Effector memory CD4-positive, alpha-beta T cell (primary cell): Measurements from ENCODE around the gene PANX2.

Source experiments
- DNase-seq, 3 donors: peaks; one replicate each; pipeline ENCODE4 v3.0.0-alpha.2; 2020
- H3K27ac ChIP-seq: 2 replicates; pipeline ENCODE4 v1.7.0; 2013; ENCODE audit warnings: mild to moderate bottlenecking, low read length, moderate library complexity; ENCODE audit not compliant: insufficient read depth, poor library complexity, severe bottlenecking
- H3K27me3 ChIP-seq: replicated peaks from 2 replicates; pipeline ENCODE4 v1.7.0; 2013; ENCODE audit warnings: mild to moderate bottlenecking, low read length; ENCODE audit not compliant: insufficient read depth, control insufficient read depth, poor library complexity, severe bottlenecking
- H3K36me3 ChIP-seq: 2 replicates; pipeline ENCODE4 v1.7.0; 2013; ENCODE audit warnings: mild to moderate bottlenecking, low read length, moderate library complexity; ENCODE audit not compliant: control insufficient read depth, insufficient read depth
- H3K4me1 ChIP-seq: 2 replicates; pipeline ENCODE4 v1.7.0; 2013; ENCODE audit warnings: low read length, mild to moderate bottlenecking; ENCODE audit not compliant: control insufficient read depth, insufficient read depth, poor library complexity, severe bottlenecking
- H3K4me3 ChIP-seq: 2 replicates; pipeline ENCODE4 v1.7.0; 2013; ENCODE audit warnings: low read length, low read depth, mild to moderate bottlenecking; ENCODE audit not compliant: insufficient read depth, poor library complexity, severe bottlenecking
- H3K9me3 ChIP-seq: 2 replicates; pipeline ENCODE4 v1.7.0; 2013; ENCODE audit warnings: mild to moderate bottlenecking, low read length, moderate library complexity; ENCODE audit not compliant: control insufficient read depth

PANX2 gene

GRCh38 chr22:50171319-50171964, 911 bp downstream of the PANX2 start:
- peaks cover 21% of the 10 kb centered on the region for H3K27me3 ChIP-seq
- H3K9me3 ChIP-seq, result no peaks in the 10 kb centered on the region
- DNase-seq, result no peak
- no peak overlapping the region for H3K27ac ChIP-seq
- H3K4me3 ChIP-seq, result no peak overlapping the region
- no peaks in the 10 kb centered on the region for H3K4me1 ChIP-seq
- no peaks in the 10 kb centered on the region for H3K36me3 ChIP-seq

GRCh38 chr22:50171965-50172421, 1.5 kb downstream of the PANX2 start:
- H3K27me3 ChIP-seq, result peaks cover 21% of the 10 kb centered on the region
- H3K36me3 ChIP-seq, result no peaks in the 10 kb centered on the region
- H3K9me3 ChIP-seq, result no peaks in the 10 kb centered on the region
- H3K4me1 ChIP-seq, result no peaks in the 10 kb centered on the region
- no peak for DNase-seq
- H3K27ac ChIP-seq, result no peak overlapping the region
- no peak overlapping the region for H3K4me3 ChIP-seq

GRCh38 chr22:50173311-50173982, 2.9 kb downstream of the PANX2 start:
- no peaks in the 10 kb centered on the region for H3K9me3 ChIP-seq
- H3K4me3 ChIP-seq, result no peak overlapping the region
- peaks cover 21% of the 10 kb centered on the region for H3K27me3 ChIP-seq

GRCh38 chr22:50173983-50174355, 3.4 kb downstream of the PANX2 start:
- Histone ChIP-seq H3K27me3 (peaks cover 19% of the 10 kb centered on the region), H3K27ac (no peak overlapping the region), H3K9me3 (no peaks in the 10 kb centered on the region), H3K36me3 (no peaks in the 10 kb centered on the region), H3K4me3 (no peak overlapping the region), H3K4me1 (no peaks in the 10 kb centered on the region)
- DNase-seq, result no peak

More at GRCh38 chr22:50173311-50173982, 2.9 kb downstream of the PANX2 start:
- no peak for DNase-seq
- Histone ChIP-seq H3K27ac (no peak overlapping the region), H3K4me1 (no peaks in the 10 kb centered on the region), H3K36me3 (no peaks in the 10 kb centered on the region)

DNA sequence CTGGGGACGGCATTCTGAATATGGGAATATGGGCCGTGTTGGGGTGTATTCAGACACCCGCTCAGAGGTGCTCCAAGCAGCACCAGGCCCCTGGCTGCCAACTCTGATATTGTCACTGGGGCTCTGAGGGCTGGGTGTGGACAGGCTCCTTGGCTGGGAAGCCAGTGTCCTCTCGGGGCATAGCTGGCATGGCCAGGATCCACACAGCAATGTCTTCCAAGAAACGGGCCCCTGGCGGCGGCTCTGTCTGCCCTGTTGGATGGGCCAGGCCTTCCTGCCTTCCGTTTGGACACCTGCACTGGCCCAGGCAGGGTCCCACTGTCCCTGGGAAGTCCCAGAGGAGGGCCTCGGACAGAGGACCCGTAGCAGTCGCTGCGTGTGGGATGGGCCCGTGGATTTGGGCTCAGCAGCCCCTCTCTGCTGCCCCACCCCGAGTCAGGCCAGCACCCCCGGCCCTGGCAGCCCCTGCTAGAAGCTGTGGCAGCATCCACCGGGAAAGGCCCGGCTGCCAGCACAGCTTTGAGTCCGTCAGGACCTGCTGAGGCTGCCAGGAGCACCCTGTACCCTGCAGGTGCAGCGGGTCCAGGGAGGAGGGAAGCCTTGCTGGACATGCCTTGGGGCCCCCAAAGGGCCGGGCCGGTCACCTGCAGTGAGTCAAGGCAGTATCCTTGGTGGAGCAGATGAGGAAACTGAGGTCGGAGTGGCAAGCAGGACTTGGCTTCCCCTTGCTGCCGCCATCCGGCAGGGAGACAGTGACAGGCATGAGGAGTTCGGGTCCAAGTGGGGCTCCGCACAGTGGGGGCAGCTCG, 4.1 kb downstream of the PANX2 start:
- Histone ChIP-seq H3K9me3 (no peaks in the 10 kb centered on the region), H3K4me3 (no peak overlapping the region), H3K27me3 (peaks cover 14% of the 10 kb centered on the region), H3K36me3 (no peaks in the 10 kb centered on the region), H3K4me1 (no peaks in the 10 kb centered on the region), H3K27ac (no peak overlapping the region)
- no peak for DNase-seq

- Histone ChIP-seq H3K27ac (no peak overlapping the region), H3K4me1 (no peaks in the 10 kb centered on the region), H3K36me3 (no peaks in the 10 kb centered on the region), H3K4me3 (no peak overlapping the region), H3K27me3 (peaks cover 14% of the 10 kb centered on the region), H3K9me3 (no peaks in the 10 kb centered on the region)
- no peak for DNase-seq
Measured at GRCh38 chr22:50175191-50175461, 4.6 kb downstream of the PANX2 start.

GRCh38 chr22:50175921-50176849, 5.7 kb downstream of the PANX2 start:
- Histone ChIP-seq H3K36me3 (no peaks in the 10 kb centered on the region), H3K4me1 (no peaks in the 10 kb centered on the region), H3K27ac (no peak overlapping the region), H3K4me3 (no peak overlapping the region), H3K9me3 (no peaks in the 10 kb centered on the region), H3K27me3 (peaks cover 8% of the 10 kb centered on the region)
- DNase-seq, result no peak

GRCh38 chr22:50176850-50177536, 6.5 kb downstream of the PANX2 start:
- Histone ChIP-seq H3K4me3 (no peak overlapping the region), H3K27ac (no peak overlapping the region), H3K4me1 (no peaks in the 10 kb centered on the region), H3K9me3 (no peaks in the 10 kb centered on the region), H3K27me3 (peaks cover under 1% of the 10 kb centered on the region), H3K36me3 (no peaks in the 10 kb centered on the region)
- DNase-seq, result no peak
